GM12878 (cell line): ENCODE data around the gene IBTK. TPM values are rescaled to one million over a fixed set of nuclear protein-coding genes. Genes with fewer than 3 reads are reported as not detected.

Experiments used
- BHLHE40 ChIP-seq, 2 experiments: fragments of 450-650 bp in 1 of 2; IDR thresholded peaks; 2 replicates each; pipeline ENCODE4 v1.6.1; 2011 to 2017; ENCODE audit warnings: low read depth in 2 of 2, borderline replicate concordance in 1 of 2, improper control_type of control experiment in 1 of 2, low read length in 1 of 2, mild to moderate bottlenecking in 1 of 2
- BRCA1 ChIP-seq: IDR thresholded peaks from 2 replicates; pipeline ENCODE4 v1.6.1; 2011; ENCODE audit warnings: low read depth, low read length, improper control_type of control experiment
- CBFB ChIP-seq: IDR thresholded peaks from 2 replicates; pipeline ENCODE4 v1.6.1; 2016; ENCODE audit warnings: antibody characterized with exemption, low read depth
- CREM ChIP-seq: IDR thresholded peaks from 2 replicates; pipeline ENCODE4 v1.6.1; 2014; ENCODE audit warnings: antibody characterized with exemption, low read depth
- EED ChIP-seq: sonication (generic); IDR thresholded peaks from 2 replicates; pipeline ENCODE4 v1.6.1; 2016; ENCODE audit warnings: antibody characterized with exemption, low read depth
- LARP7 ChIP-seq: fragments of 450-650 bp; IDR thresholded peaks from 2 replicates; pipeline ENCODE4 v1.6.1; 2017; ENCODE audit warnings: mild to moderate bottlenecking
- MXI1 ChIP-seq: fragments of 150-350 bp; IDR thresholded peaks from 2 replicates; pipeline ENCODE4 v1.6.1; 2011; ENCODE audit warnings: low read depth, mild to moderate bottlenecking, inconsistent platforms, low read length, improper control_type of control experiment
- NR2C1 ChIP-seq: fragments of 450-650 bp; IDR thresholded peaks from 2 replicates; pipeline ENCODE4 v1.6.1; 2017; ENCODE audit warnings: antibody characterized with exemption, mild to moderate bottlenecking, moderate library complexity
- NR2F1 ChIP-seq: fragments of 450-650 bp; conservative IDR thresholded peaks from 2 replicates; pipeline ENCODE4 v1.6.1; 2017; ENCODE audit warnings: mild to moderate bottlenecking
- RBBP5 ChIP-seq: fragments of 200-600 bp; sonication (generic); conservative IDR thresholded peaks from 2 replicates; pipeline ENCODE4 v1.6.1; 2016
- RUNX3 ChIP-seq: IDR thresholded peaks from 2 replicates; pipeline ENCODE4 v1.6.1; 2012; ENCODE audit warnings: low read length, inconsistent platforms
- SMAD1 ChIP-seq: fragments of 450-650 bp; IDR thresholded peaks from 2 replicates; pipeline ENCODE4 v1.6.1; 2018; ENCODE audit warnings: mild to moderate bottlenecking, low read depth; ENCODE audit not compliant: partially characterized antibody
- SUZ12 ChIP-seq: fragments of 200-600 bp; sonication (generic); IDR thresholded peaks from one replicate; pipeline ENCODE4 v1.6.1; 2018; ENCODE audit warnings: antibody characterized with exemption, mild to moderate bottlenecking; ENCODE audit not compliant: unreplicated experiment
- YY1 ChIP-seq: IDR thresholded peaks from 2 replicates; pipeline ENCODE4 v1.6.1; 2011; ENCODE audit warnings: low read depth, mild to moderate bottlenecking, low read length
- ZSCAN29 ChIP-seq: fragments of 450-650 bp; IDR thresholded peaks from 2 replicates; pipeline ENCODE4 v1.6.1; 2017; ENCODE audit warnings: mild to moderate bottlenecking, moderate library complexity
- polyA plus RNA-seq, 11 experiments: library from polyadenylated mRNA; depleted of rRNA in 4 of 11; unstranded in 6 of 11; stranded (reverse) in 5 of 11; fragments of >200 nt; fragmentation: Nextera tagmentation in 4 of 11; fragmentation: Illumina TruSeq in 1 of 11; extraction: Ambion mirVana in 4 of 11; extraction: Trizol in 1 of 11; gene quantifications; 1 replicate in 1 of 11; 2 replicates in 10 of 11; pipeline versions ENCODE4 v1.2.1 to v1.2.3, GENCODE V29; 2011 to 2016; ENCODE audit warnings: inconsistent platforms in 2 of 11, missing spikeins in 2 of 11, low read depth in 1 of 11
- total RNA-seq, 4 experiments: library from RNA; depleted of rRNA in 3 of 4; stranded (reverse); fragments of >200 nt in 3 of 4; fragmentation: Illumina TruSeq in 1 of 4; extraction: Trizol in 1 of 4; gene quantifications; 2 replicates each; pipeline versions ENCODE4 v1.2.1 to v1.2.3, GENCODE V29; 2013 to 2021
- TF ChIP-seq, protein P1 (sequence below): fragments of 150-350 bp; IDR thresholded peaks from 2 replicates; pipeline ENCODE4 v1.6.1; 2014; ENCODE audit warnings: mild to moderate bottlenecking, low read depth, low read length
- TF ChIP-seq, protein P2 (sequence below): fragments of 450-650 bp; IDR thresholded peaks from 2 replicates; pipeline ENCODE4 v1.6.1; 2017; ENCODE audit warnings: antibody characterized with exemption, mild to moderate bottlenecking, moderate library complexity
- TF ChIP-seq, protein P3 (sequence below): fragments of 450-650 bp; IDR thresholded peaks from 2 replicates; pipeline ENCODE4 v1.6.1; 2017; ENCODE audit warnings: borderline replicate concordance
- TF ChIP-seq, protein P4 (sequence below): fragments of 450-650 bp; IDR thresholded peaks from 2 replicates; pipeline ENCODE4 v1.6.1; 2017; ENCODE audit warnings: mild to moderate bottlenecking, low read depth, inconsistent platforms; ENCODE audit not compliant: poor library complexity, severe bottlenecking
- TF ChIP-seq, protein P5 (sequence below): IDR thresholded peaks from 2 replicates; pipeline ENCODE4 v1.6.1; 2012; ENCODE audit warnings: low read depth, low read length, improper control_type of control experiment

Gene IBTK
- total and polyA plus RNA-seq, 10 of the 15 experiments (the other 5 are each of a cell fraction or from before 2014, with no cell fraction given): 12.0 to 32.1 (median 20.9) TPM

DNA sequence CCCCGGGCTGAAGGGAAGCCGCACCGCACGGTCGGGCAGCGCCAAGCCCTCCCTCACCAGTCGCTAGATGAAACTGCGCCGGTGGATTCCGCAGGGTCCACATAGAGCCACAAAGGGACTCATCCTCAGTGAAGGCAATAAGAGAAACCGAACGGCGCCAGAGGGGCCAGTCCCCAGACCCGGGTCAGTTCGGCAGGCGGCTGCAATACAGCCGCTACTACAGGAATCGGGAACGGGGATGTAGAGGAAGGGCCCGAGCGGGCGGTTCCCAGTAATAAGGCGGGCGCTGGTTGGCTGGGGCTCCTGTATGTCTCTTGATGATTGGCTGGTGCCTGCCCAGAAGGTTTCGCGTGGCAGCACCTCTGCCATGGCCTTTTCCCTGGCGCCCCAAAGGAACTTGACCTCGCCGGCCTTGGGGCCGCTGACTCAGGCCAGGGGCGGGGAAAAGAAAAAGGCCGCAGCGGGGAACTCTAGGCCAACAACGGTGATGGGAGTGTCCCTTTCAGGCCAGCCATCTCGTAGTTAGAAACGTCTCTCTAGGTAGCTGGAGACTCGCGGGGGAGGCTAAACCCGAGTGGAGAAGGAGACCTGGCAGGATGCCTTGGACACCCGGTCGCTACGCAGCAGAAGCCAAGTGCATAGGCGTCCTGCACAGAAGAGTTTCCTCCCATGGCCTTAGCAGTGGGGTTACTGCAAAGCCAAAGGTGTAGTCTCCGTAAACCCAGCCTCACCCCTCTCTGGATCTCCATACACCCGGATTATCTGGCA, at the start of gene IBTK (continued):
- TF ChIP-seq BHLHE40 (IDR thresholded peaks at IDR 0.05; ENCODE audit: borderline replicate concordance in 1 of 2, low read depth in 2 of 2, low read length in 1 of 2): peak in 1 of 2 experiments; percentile 6; a peak in 1 of 4 replicates
- TF ChIP-seq LARP7: 0 out of 2 replicates have a peak, but pooled peaks have one; percentile 40
- peak; percentile 74 for TF ChIP-seq NR2C1
- TF ChIP-seq, protein P1, sequence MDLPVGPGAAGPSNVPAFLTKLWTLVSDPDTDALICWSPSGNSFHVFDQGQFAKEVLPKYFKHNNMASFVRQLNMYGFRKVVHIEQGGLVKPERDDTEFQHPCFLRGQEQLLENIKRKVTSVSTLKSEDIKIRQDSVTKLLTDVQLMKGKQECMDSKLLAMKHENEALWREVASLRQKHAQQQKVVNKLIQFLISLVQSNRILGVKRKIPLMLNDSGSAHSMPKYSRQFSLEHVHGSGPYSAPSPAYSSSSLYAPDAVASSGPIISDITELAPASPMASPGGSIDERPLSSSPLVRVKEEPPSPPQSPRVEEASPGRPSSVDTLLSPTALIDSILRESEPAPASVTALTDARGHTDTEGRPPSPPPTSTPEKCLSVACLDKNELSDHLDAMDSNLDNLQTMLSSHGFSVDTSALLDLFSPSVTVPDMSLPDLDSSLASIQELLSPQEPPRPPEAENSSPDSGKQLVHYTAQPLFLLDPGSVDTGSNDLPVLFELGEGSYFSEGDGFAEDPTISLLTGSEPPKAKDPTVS: no peak
- TF ChIP-seq MXI1: no peak
- TF ChIP-seq ZSCAN29: no peak
- TF ChIP-seq BRCA1: no peak
- no peak for TF ChIP-seq SUZ12
- TF ChIP-seq, protein P2, sequence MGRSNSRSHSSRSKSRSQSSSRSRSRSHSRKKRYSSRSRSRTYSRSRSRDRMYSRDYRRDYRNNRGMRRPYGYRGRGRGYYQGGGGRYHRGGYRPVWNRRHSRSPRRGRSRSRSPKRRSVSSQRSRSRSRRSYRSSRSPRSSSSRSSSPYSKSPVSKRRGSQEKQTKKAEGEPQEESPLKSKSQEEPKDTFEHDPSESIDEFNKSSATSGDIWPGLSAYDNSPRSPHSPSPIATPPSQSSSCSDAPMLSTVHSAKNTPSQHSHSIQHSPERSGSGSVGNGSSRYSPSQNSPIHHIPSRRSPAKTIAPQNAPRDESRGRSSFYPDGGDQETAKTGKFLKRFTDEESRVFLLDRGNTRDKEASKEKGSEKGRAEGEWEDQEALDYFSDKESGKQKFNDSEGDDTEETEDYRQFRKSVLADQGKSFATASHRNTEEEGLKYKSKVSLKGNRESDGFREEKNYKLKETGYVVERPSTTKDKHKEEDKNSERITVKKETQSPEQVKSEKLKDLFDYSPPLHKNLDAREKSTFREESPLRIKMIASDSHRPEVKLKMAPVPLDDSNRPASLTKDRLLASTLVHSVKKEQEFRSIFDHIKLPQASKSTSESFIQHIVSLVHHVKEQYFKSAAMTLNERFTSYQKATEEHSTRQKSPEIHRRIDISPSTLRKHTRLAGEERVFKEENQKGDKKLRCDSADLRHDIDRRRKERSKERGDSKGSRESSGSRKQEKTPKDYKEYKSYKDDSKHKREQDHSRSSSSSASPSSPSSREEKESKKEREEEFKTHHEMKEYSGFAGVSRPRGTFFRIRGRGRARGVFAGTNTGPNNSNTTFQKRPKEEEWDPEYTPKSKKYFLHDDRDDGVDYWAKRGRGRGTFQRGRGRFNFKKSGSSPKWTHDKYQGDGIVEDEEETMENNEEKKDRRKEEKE: no peak
- no peak for TF ChIP-seq SMAD1
- TF ChIP-seq, protein P3, sequence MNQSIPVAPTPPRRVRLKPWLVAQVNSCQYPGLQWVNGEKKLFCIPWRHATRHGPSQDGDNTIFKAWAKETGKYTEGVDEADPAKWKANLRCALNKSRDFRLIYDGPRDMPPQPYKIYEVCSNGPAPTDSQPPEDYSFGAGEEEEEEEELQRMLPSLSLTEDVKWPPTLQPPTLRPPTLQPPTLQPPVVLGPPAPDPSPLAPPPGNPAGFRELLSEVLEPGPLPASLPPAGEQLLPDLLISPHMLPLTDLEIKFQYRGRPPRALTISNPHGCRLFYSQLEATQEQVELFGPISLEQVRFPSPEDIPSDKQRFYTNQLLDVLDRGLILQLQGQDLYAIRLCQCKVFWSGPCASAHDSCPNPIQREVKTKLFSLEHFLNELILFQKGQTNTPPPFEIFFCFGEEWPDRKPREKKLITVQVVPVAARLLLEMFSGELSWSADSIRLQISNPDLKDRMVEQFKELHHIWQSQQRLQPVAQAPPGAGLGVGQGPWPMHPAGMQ: no peak
- no peak for TF ChIP-seq RBBP5
- peak; percentile 25; the same call in 1 of the 2 replicates for TF ChIP-seq EED
- TF ChIP-seq, protein P4, sequence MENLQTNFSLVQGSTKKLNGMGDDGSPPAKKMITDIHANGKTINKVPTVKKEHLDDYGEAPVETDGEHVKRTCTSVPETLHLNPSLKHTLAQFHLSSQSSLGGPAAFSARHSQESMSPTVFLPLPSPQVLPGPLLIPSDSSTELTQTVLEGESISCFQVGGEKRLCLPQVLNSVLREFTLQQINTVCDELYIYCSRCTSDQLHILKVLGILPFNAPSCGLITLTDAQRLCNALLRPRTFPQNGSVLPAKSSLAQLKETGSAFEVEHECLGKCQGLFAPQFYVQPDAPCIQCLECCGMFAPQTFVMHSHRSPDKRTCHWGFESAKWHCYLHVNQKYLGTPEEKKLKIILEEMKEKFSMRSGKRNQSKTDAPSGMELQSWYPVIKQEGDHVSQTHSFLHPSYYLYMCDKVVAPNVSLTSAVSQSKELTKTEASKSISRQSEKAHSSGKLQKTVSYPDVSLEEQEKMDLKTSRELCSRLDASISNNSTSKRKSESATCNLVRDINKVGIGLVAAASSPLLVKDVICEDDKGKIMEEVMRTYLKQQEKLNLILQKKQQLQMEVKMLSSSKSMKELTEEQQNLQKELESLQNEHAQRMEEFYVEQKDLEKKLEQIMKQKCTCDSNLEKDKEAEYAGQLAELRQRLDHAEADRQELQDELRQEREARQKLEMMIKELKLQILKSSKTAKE: peak; percentile 69
- peak; percentile 98 for TF ChIP-seq NR2F1
- TF ChIP-seq CREM: no peak; the same call in 1 of the 2 replicates
- TF ChIP-seq RUNX3: 0 out of 2 replicates have a peak, but pooled peaks have one; percentile 22
- peak; percentile 79 for TF ChIP-seq YY1
- no peak for TF ChIP-seq CBFB
- TF ChIP-seq, protein P5, sequence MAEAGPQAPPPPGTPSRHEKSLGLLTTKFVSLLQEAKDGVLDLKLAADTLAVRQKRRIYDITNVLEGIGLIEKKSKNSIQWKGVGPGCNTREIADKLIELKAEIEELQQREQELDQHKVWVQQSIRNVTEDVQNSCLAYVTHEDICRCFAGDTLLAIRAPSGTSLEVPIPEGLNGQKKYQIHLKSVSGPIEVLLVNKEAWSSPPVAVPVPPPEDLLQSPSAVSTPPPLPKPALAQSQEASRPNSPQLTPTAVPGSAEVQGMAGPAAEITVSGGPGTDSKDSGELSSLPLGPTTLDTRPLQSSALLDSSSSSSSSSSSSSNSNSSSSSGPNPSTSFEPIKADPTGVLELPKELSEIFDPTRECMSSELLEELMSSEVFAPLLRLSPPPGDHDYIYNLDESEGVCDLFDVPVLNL: no peak
